ENCODE results near the gene LIG1. TPM values are rescaled to one million over a fixed set of nuclear protein-coding genes. Genes with fewer than 3 reads are reported as not detected.

LIG1 gene
- total and polyA plus RNA-seq, 9 donors, result 12.3 to 36.2 (median 20.0) TPM

DNA sequence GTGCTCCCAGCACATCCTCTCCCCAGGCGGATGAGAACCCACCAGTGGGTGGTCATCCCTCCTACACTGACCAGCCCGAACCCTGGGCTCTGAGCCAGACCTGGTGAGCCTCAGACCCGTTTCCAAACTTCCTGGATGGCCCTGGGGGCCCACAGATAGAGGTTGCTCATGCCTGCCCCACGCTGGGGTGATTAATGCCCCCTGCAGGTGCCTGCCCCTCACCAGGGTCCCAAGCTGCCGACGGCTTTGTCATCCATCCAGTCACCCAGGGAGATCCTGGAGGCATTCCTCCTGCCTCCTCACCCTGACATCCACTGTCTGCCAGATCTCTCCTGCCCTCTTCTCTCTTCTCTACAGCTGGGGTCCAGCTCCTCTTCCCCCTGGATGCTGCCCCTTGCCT lies 31.1 kb downstream of the LIG1 start:
- Histone ChIP-seq H3K9me3 (no peaks in the 10 kb centered on the region), H3K4me3 (no peak overlapping the region), H3K27ac (no peak overlapping the region), H3K36me3 (no peaks in the 10 kb centered on the region), H3K27me3 (no peaks in the 10 kb centered on the region), H3K4me1 (ENCODE audit: insufficient read depth) (no peaks in the 10 kb centered on the region)
- 74 to 81% (median 78%) methylated on average over 6 of the region's 6 CpGs for WGBS, 3 donors
- TF ChIP-seq POLR2A (IDR thresholded peaks at IDR 0.05), result no peak
- no peak for TF ChIP-seq EP300 (IDR thresholded peaks at IDR 0.05)
- TF ChIP-seq, protein P1, sequence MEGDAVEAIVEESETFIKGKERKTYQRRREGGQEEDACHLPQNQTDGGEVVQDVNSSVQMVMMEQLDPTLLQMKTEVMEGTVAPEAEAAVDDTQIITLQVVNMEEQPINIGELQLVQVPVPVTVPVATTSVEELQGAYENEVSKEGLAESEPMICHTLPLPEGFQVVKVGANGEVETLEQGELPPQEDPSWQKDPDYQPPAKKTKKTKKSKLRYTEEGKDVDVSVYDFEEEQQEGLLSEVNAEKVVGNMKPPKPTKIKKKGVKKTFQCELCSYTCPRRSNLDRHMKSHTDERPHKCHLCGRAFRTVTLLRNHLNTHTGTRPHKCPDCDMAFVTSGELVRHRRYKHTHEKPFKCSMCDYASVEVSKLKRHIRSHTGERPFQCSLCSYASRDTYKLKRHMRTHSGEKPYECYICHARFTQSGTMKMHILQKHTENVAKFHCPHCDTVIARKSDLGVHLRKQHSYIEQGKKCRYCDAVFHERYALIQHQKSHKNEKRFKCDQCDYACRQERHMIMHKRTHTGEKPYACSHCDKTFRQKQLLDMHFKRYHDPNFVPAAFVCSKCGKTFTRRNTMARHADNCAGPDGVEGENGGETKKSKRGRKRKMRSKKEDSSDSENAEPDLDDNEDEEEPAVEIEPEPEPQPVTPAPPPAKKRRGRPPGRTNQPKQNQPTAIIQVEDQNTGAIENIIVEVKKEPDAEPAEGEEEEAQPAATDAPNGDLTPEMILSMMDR (IDR thresholded peaks at IDR 0.05), result no peak
- intact Hi-C loops (cut with DNase I), result no loop called here
- no peak for DNase-seq

- Histone ChIP-seq H3K4me1 (ENCODE audit: insufficient read depth) (no peaks in the 10 kb centered on the region), H3K27me3 (no peaks in the 10 kb centered on the region), H3K9me3 (no peaks in the 10 kb centered on the region), H3K4me3 (no peak overlapping the region), H3K36me3 (no peaks in the 10 kb centered on the region), H3K27ac (no peak overlapping the region)
- 88 to 90% (median 89%) methylated on average over 26 of the region's 26 CpGs for WGBS, 3 donors
- intact Hi-C loops (cut with DNase I), result no loop called here
- TF ChIP-seq, protein P1 (IDR thresholded peaks at IDR 0.05), result no peak
- no peak for TF ChIP-seq POLR2A (IDR thresholded peaks at IDR 0.05)
- TF ChIP-seq EP300 (IDR thresholded peaks at IDR 0.05), result no peak
- no peak for DNase-seq
These were observed 32.7 kb downstream of the LIG1 start for GRCh38 chr19:48137411-48137810.

DNA sequence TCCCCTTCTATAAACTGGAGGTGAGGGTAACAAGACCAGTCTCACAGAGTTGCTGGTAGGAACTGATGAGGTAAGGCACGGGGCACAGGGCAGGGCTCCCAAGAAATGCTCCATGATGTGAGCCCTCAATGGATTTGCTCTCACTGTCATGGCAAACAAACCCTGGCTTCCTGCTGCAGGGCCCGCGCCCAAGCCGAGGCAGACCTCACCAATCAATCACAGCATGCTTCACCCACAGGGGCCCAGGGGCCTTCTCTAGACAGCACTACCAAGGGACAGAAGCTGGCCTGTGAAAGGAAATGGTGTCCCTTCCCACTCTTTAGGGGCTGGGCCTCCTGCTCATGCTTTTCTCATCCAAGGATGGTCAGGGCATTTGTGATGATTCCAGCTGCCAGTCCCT lies 33.6 kb downstream of the LIG1 start:
- TF ChIP-seq POLR2A (IDR thresholded peaks at IDR 0.05) (no peak), EP300 (IDR thresholded peaks at IDR 0.05) (no peak)
- TF ChIP-seq, protein P1 (IDR thresholded peaks at IDR 0.05), result no peak
- intact Hi-C loops (cut with DNase I), result no loop called here
- no peaks in the 10 kb centered on the region for H3K27me3 ChIP-seq
- no peaks in the 10 kb centered on the region for H3K9me3 ChIP-seq
- H3K36me3 ChIP-seq, result no peaks in the 10 kb centered on the region
- no peaks in the 10 kb centered on the region for H3K4me1 ChIP-seq (ENCODE audit: insufficient read depth)
- H3K27ac ChIP-seq, result no peak overlapping the region
- 83 to 95% (median 88%) methylated on average over 3 to 4 of the region's 4 CpGs for WGBS, 3 donors
- DNase-seq, result no peak
- H3K4me3 ChIP-seq, result no peak overlapping the region

- DNase-seq, result peak in 1 of 5 donors; percentile 33
- Histone ChIP-seq H3K9me3 (no peaks in the 10 kb centered on the region), H3K36me3 (no peaks in the 10 kb centered on the region), H3K4me3 (no peak overlapping the region), H3K27me3 (no peaks in the 10 kb centered on the region), H3K27ac (no peak overlapping the region), H3K4me1 (ENCODE audit: insufficient read depth) (no peaks in the 10 kb centered on the region)
- TF ChIP-seq EP300 (IDR thresholded peaks at IDR 0.05) (no peak), POLR2A (IDR thresholded peaks at IDR 0.05) (no peak)
- TF ChIP-seq, protein P1 (IDR thresholded peaks at IDR 0.05), result no peak
- intact Hi-C loops (cut with DNase I), result no loop called here
- 71 to 82% (median 74%) methylated on average over 8 of the region's 8 CpGs for WGBS, 3 donors
These were observed 34.7 kb downstream of the LIG1 start for GRCh38 chr19:48135411-48135810.

All from ovary (tissue), 9 donors.